HepG2 (cell line): Measurements from ENCODE around the gene ADM. TPM values are rescaled to one million over a fixed set of nuclear protein-coding genes. Genes with fewer than 3 reads are reported as not detected.

Experiments
- ELF3 ChIP-seq: IDR thresholded peaks from 2 replicates; pipeline ENCODE4 v1.6.1; 2016; ENCODE audit warnings: missing genetic modification reagents, missing compliant biosample characterization
- EP300 ChIP-seq, 3 experiments: sonication (generic) in 1 of 3; formaldehyde crosslinking in 1 of 3; IDR thresholded peaks; 2 replicates each; pipeline versions ENCODE4 v1.5.1 to v1.6.1; 2011 to 2020; ENCODE audit warnings: low read depth in 2 of 3, low read length in 2 of 3, borderline replicate concordance in 1 of 3, improper control_type of control experiment in 1 of 3, mild to moderate bottlenecking in 1 of 3, missing genetic modification reagents in 1 of 3, moderate library complexity in 1 of 3
- FOXA3 ChIP-seq: IDR thresholded peaks from 2 replicates; pipeline ENCODE4 v1.6.1; 2016; ENCODE audit warnings: missing genetic modification reagents, missing compliant biosample characterization
- FOXK1 ChIP-seq: sonication (generic); formaldehyde crosslinking; IDR thresholded peaks from 2 replicates; pipeline ENCODE4 v1.4.0; 2020; ENCODE audit warnings: low read depth, missing genetic modification reagents, borderline replicate concordance
- GABPA ChIP-seq, 2 experiments: IDR thresholded peaks; 2 replicates each; pipeline ENCODE4 v1.6.1; 2011 to 2016; ENCODE audit warnings: low read depth in 2 of 2, low read length in 1 of 2, missing biosample characterization in 1 of 2, missing genetic modification characterization in 1 of 2
- GATAD2A ChIP-seq: IDR thresholded peaks from 2 replicates; pipeline ENCODE4 v1.6.1; 2016
- JUND ChIP-seq: sonication (generic); formaldehyde crosslinking; IDR thresholded peaks from 2 replicates; pipeline ENCODE4 v1.8.0; 2022; ENCODE audit warnings: mild to moderate bottlenecking, missing genetic modification reagents
- PTBP1 ChIP-seq: fragments of 200-400 bp; formaldehyde crosslinking; IDR thresholded peaks from 2 replicates; pipeline ENCODE4 v1.6.1; 2018; ENCODE audit warnings: low read length, low read depth; ENCODE audit not compliant: poor library complexity, severe bottlenecking
- SAP130 ChIP-seq: IDR thresholded peaks from 2 replicates; pipeline ENCODE4 v1.6.1; 2016; ENCODE audit warnings: low read depth
- SP2 ChIP-seq: sonication (generic); formaldehyde crosslinking; IDR thresholded peaks from 2 replicates; pipeline ENCODE4 v1.5.1; 2020; ENCODE audit warnings: mild to moderate bottlenecking, missing genetic modification reagents
- TP53 ChIP-seq: sonication (generic); formaldehyde crosslinking; conservative IDR thresholded peaks from 2 replicates; pipeline ENCODE4 v1.4.0; 2020; ENCODE audit warnings: missing genetic modification reagents
- ZNF446 ChIP-seq: sonication (generic); formaldehyde crosslinking; IDR thresholded peaks from 2 replicates; pipeline ENCODE4 v1.5.0; 2020; ENCODE audit warnings: mild to moderate bottlenecking, missing genetic modification reagents
- ZNF468 ChIP-seq: sonication (generic); formaldehyde crosslinking; IDR thresholded peaks from 2 replicates; pipeline ENCODE4 v1.8.0; 2022; ENCODE audit warnings: mild to moderate bottlenecking, moderate library complexity, missing genetic modification reagents
- polyA plus RNA-seq, 8 experiments: library from polyadenylated mRNA; depleted of rRNA in 3 of 8; stranded (reverse) in 7 of 8; unstranded in 1 of 8; fragments of >200 nt; fragmentation: Illumina TruSeq in 4 of 8; extraction: Trizol in 4 of 8; gene quantifications; 2 replicates each; pipeline versions ENCODE4 v1.2.1 to v1.2.3, GENCODE V29; 2011 to 2016; ENCODE audit warnings: low read depth in 4 of 8, missing spikeins in 1 of 8, mixed read lengths in 1 of 8; ENCODE audit not compliant: insufficient read depth in 1 of 8
- total RNA-seq, 5 experiments: library from RNA; depleted of rRNA; stranded (reverse); fragments of >200 nt; fragmentation: Illumina TruSeq; extraction: Trizol; gene quantifications; 2 replicates each; pipeline ENCODE4 v1.2.3, GENCODE V29; 2016; ENCODE audit warnings: low read depth in 1 of 5
- TF ChIP-seq, protein P1 (sequence below): sonication (generic); formaldehyde crosslinking; IDR thresholded peaks from 2 replicates; pipeline ENCODE4 v1.8.1; 2022; ENCODE audit warnings: low read depth, mild to moderate bottlenecking, missing genetic modification reagents
- TF ChIP-seq, protein P2 (sequence below): IDR thresholded peaks from 2 replicates; pipeline ENCODE4 v1.4.0; 2020; ENCODE audit warnings: mild to moderate bottlenecking, missing genetic modification reagents
- TF ChIP-seq, protein P3 (sequence below): sonication (generic); formaldehyde crosslinking; IDR thresholded peaks from 2 replicates; pipeline ENCODE4 v1.5.0; 2020; ENCODE audit warnings: missing genetic modification reagents, mild to moderate bottlenecking, borderline replicate concordance
- TF ChIP-seq, protein P4 (sequence below): sonication (generic); formaldehyde crosslinking; IDR thresholded peaks from 2 replicates; pipeline ENCODE4 v1.4.0; 2020; ENCODE audit warnings: missing genetic modification reagents

Gene ADM
- total and polyA plus RNA-seq, 2 of the 13 experiments (the other 11 are each of a cell fraction or from before 2014, with no cell fraction given), result 10.7 to 26.1 TPM

DNA sequence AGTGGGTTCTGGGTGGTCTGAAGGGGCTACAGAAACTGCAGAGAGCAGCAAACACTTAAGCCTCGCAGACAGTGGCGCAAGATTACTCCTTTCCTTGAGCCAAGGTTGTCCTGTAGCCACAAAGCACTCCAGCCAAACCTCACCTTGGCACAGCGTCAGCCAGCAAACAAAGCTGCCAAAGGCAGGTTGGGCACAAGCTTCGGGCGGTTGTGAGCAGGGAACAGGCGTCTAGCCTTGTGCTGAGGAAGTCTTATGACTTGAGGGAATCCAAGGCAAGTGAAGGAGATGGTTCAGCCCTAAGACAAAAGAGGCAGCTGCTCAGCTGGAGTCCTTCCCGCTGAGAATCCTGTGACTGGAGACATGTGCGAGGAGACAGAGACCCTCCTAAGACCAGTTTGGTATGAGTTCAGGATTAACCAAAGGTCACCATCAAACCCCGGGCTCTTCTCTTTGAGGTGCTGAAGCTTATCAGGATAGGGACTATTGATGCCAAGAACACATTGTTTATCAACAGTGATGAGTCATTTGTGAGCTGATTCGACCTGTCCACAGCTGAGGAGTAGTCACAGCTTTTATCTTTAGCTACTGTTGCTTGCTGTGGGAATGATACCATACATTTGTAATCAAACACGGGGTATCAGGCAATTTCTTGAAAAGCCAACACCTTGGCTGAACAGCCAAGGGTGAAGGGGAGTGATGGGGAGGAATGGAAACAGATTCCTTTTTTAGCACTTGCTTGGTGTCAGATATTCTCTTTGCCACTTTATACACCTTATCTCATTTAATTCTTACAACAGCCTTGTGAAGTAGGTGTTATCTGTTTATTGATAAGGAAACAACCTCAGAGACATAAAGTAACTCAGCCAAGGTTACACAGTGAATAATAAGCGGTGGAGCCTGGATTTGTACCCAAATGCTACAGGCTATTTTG, 4.6 kb downstream of the ADM start (continued):
- peak in 1 of 2 experiments; percentile 19; a peak in 1 of 4 replicates for TF ChIP-seq EP300 (IDR thresholded peaks at IDR 0.05; ENCODE audit: low read depth in 2 of 2, low read length in 2 of 2)
- TF ChIP-seq EP300 (CRISPR knock-in tag; IDR thresholded peaks at IDR 0.05; ENCODE audit: borderline replicate concordance), result no peak
- TF ChIP-seq, protein P1, sequence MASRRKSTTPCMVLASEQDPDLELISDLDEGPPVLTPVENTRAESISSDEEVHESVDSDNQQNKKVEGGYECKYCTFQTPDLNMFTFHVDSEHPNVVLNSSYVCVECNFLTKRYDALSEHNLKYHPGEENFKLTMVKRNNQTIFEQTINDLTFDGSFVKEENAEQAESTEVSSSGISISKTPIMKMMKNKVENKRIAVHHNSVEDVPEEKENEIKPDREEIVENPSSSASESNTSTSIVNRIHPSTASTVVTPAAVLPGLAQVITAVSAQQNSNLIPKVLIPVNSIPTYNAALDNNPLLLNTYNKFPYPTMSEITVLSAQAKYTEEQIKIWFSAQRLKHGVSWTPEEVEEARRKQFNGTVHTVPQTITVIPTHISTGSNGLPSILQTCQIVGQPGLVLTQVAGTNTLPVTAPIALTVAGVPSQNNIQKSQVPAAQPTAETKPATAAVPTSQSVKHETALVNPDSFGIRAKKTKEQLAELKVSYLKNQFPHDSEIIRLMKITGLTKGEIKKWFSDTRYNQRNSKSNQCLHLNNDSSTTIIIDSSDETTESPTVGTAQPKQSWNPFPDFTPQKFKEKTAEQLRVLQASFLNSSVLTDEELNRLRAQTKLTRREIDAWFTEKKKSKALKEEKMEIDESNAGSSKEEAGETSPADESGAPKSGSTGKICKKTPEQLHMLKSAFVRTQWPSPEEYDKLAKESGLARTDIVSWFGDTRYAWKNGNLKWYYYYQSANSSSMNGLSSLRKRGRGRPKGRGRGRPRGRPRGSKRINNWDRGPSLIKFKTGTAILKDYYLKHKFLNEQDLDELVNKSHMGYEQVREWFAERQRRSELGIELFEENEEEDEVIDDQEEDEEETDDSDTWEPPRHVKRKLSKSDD (CRISPR knock-in tag), result 0 out of 2 replicates have a peak, but pooled peaks have one; percentile 26
- no peak for TF ChIP-seq TP53 (CRISPR knock-in tag)
- no peak for TF ChIP-seq GABPA (IDR thresholded peaks at IDR 0.05; ENCODE audit: low read depth, low read length)
- 0 out of 2 replicates have a peak, but pooled peaks have one; percentile 21 for TF ChIP-seq GABPA (CRISPR knock-in tag; IDR thresholded peaks at IDR 0.05; ENCODE audit: low read depth)
- peak; percentile 73 for TF ChIP-seq SAP130 (CRISPR knock-in tag)
- TF ChIP-seq, protein P2, sequence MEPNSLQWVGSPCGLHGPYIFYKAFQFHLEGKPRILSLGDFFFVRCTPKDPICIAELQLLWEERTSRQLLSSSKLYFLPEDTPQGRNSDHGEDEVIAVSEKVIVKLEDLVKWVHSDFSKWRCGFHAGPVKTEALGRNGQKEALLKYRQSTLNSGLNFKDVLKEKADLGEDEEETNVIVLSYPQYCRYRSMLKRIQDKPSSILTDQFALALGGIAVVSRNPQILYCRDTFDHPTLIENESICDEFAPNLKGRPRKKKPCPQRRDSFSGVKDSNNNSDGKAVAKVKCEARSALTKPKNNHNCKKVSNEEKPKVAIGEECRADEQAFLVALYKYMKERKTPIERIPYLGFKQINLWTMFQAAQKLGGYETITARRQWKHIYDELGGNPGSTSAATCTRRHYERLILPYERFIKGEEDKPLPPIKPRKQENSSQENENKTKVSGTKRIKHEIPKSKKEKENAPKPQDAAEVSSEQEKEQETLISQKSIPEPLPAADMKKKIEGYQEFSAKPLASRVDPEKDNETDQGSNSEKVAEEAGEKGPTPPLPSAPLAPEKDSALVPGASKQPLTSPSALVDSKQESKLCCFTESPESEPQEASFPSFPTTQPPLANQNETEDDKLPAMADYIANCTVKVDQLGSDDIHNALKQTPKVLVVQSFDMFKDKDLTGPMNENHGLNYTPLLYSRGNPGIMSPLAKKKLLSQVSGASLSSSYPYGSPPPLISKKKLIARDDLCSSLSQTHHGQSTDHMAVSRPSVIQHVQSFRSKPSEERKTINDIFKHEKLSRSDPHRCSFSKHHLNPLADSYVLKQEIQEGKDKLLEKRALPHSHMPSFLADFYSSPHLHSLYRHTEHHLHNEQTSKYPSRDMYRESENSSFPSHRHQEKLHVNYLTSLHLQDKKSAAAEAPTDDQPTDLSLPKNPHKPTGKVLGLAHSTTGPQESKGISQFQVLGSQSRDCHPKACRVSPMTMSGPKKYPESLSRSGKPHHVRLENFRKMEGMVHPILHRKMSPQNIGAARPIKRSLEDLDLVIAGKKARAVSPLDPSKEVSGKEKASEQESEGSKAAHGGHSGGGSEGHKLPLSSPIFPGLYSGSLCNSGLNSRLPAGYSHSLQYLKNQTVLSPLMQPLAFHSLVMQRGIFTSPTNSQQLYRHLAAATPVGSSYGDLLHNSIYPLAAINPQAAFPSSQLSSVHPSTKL, result peak; percentile 64
- TF ChIP-seq FOXK1, result peak; percentile 59; the same call in 1 of the 2 replicates
- TF ChIP-seq, protein P3, sequence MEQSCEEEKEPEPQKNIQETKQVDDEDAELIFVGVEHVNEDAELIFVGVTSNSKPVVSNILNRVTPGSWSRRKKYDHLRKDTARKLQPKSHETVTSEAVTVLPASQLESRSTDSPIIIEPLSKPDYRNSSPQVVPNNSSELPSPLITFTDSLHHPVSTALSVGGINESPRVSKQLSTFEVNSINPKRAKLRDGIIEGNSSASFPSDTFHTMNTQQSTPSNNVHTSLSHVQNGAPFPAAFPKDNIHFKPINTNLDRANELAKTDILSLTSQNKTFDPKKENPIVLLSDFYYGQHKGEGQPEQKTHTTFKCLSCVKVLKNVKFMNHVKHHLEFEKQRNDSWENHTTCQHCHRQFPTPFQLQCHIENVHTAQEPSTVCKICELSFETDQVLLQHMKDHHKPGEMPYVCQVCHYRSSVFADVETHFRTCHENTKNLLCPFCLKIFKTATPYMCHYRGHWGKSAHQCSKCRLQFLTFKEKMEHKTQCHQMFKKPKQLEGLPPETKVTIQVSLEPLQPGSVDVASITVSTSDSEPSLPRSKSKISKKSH (CRISPR knock-in tag), result no peak
- no peak for TF ChIP-seq ZNF446 (CRISPR knock-in tag)
- TF ChIP-seq FOXA3 (CRISPR knock-in tag), result peak; percentile 60
- TF ChIP-seq GATAD2A, result peak; percentile 61; the same call in 1 of the 2 replicates
- TF ChIP-seq PTBP1, result no peak
- peak; percentile 64; the same call in 1 of the 2 replicates for TF ChIP-seq JUND (CRISPR knock-in tag)
- TF ChIP-seq SP2 (CRISPR knock-in tag), result no peak
- TF ChIP-seq, protein P4, sequence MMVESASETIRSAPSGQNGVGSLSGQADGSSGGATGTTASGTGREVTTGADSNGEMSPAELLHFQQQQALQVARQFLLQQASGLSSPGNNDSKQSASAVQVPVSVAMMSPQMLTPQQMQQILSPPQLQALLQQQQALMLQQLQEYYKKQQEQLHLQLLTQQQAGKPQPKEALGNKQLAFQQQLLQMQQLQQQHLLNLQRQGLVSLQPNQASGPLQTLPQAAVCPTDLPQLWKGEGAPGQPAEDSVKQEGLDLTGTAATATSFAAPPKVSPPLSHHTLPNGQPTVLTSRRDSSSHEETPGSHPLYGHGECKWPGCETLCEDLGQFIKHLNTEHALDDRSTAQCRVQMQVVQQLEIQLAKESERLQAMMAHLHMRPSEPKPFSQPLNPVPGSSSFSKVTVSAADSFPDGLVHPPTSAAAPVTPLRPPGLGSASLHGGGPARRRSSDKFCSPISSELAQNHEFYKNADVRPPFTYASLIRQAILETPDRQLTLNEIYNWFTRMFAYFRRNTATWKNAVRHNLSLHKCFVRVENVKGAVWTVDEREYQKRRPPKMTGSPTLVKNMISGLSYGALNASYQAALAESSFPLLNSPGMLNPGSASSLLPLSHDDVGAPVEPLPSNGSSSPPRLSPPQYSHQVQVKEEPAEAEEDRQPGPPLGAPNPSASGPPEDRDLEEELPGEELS (CRISPR knock-in tag), result peak; percentile 78
- 0 out of 2 replicates have a peak, but pooled peaks have one; percentile 25 for TF ChIP-seq ELF3 (CRISPR knock-in tag)
- TF ChIP-seq ZNF468, result 0 out of 2 replicates have a peak, but pooled peaks have one; percentile 27
